ENCODE measurements around the gene NFATC2.
"Not testable (repeated sequence)": the region's sequence is repeated elsewhere in the genome, so short reads cannot be mapped to it uniquely, and the experiment has no call there.

Gene NFATC2

GRCh38 chr20:51470907-51471411, 71.6 kb downstream of the NFATC2 start:
- DNase-seq (ENCODE audit: low read depth in 3 of 3), result no peak

GRCh38 chr20:51470499-51470820, 72.1 kb downstream of the NFATC2 start:
- DNase-seq (ENCODE audit: low read depth in 3 of 3), result no peak

- DNase-seq (ENCODE audit: low read depth in 3 of 3), result no peak
Observed at GRCh38 chr20:51469578-51470498, 72.7 kb downstream of the NFATC2 start.

- no peak for DNase-seq (ENCODE audit: low read depth in 3 of 3)
Observed at GRCh38 chr20:51469046-51469445, 73.5 kb downstream of the NFATC2 start.

- DNase-seq (ENCODE audit: low read depth in 3 of 3), result no peak
Observed at GRCh38 chr20:51468636-51469035, 73.9 kb downstream of the NFATC2 start.

GRCh38 chr20:51467956-51468626, 74.4 kb downstream of the NFATC2 start:
- no peak for DNase-seq (ENCODE audit: low read depth in 3 of 3)

GRCh38 chr20:51463998-51464397, 78.5 kb downstream of the NFATC2 start:
- no peak for DNase-seq (ENCODE audit: low read depth in 3 of 3)

GRCh38 chr20:51463560-51463959, 79.0 kb downstream of the NFATC2 start:
- DNase-seq (ENCODE audit: low read depth in 3 of 3), result no peak

GRCh38 chr20:51462566-51463276, 79.8 kb downstream of the NFATC2 start:
- DNase-seq (ENCODE audit: low read depth in 3 of 3), result no peak

- DNase-seq (ENCODE audit: low read depth in 3 of 3), result not testable (repeated sequence)
Observed at GRCh38 chr20:51461846-51462245, 80.7 kb downstream of the NFATC2 start.

- no peak for DNase-seq (ENCODE audit: low read depth in 3 of 3)
Observed at GRCh38 chr20:51461306-51461705, 81.2 kb downstream of the NFATC2 start.

GRCh38 chr20:51460569-51461265, 81.8 kb downstream of the NFATC2 start:
- DNase-seq (ENCODE audit: low read depth in 3 of 3), result no peak

- DNase-seq (ENCODE audit: low read depth in 3 of 3), result no peak
Observed at GRCh38 chr20:51460163-51460562, 82.4 kb downstream of the NFATC2 start.

- DNase-seq (ENCODE audit: low read depth in 3 of 3), result no peak
Observed at GRCh38 chr20:51458751-51459439, 83.6 kb downstream of the NFATC2 start.

GRCh38 chr20:51457533-51457932, 85.0 kb downstream of the NFATC2 start:
- DNase-seq (ENCODE audit: low read depth in 3 of 3), result no peak

- no peak for DNase-seq (ENCODE audit: low read depth in 3 of 3)
Observed at GRCh38 chr20:51456511-51457509, 85.7 kb downstream of the NFATC2 start.

- no peak for DNase-seq (ENCODE audit: low read depth in 3 of 3)
Observed at GRCh38 chr20:51454250-51454865, 88.2 kb downstream of the NFATC2 start.

- DNase-seq (ENCODE audit: low read depth in 3 of 3), result no peak
Observed at GRCh38 chr20:51452734-51453365, 89.7 kb downstream of the NFATC2 start.

- no peak for DNase-seq (ENCODE audit: low read depth in 3 of 3)
Observed at GRCh38 chr20:51452091-51452613, 90.4 kb downstream of the NFATC2 start.
